Measurements from ENCODE around the gene MBOAT1.

MBOAT1 gene

DNA sequence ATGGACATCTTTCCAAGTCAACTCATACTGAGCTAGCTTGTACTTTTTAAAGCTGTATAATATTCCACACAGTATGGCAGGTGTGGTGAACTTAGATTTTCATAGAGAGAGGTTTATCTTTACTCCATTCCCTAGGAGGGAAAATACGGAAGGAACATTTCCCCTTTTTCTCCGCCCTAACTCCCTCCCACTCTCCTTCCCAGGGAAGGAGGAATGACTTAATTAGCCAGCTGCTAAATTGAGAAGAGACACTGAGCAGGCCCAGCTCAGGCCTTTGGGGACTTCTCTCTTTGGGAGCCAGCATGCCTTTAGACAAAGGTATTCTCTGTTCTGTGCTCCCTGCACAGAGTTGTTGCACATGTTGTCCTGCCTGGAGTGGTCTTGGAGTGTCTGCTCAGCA lies 46.1 kb downstream of the MBOAT1 start:
- TF ChIP-seq ZNF146 (tag by site-specific recombination; IDR thresholded peaks at IDR 0.05), result peak; percentile 41; the same call in 1 of the 2 replicates
- TF ChIP-seq, protein P1, sequence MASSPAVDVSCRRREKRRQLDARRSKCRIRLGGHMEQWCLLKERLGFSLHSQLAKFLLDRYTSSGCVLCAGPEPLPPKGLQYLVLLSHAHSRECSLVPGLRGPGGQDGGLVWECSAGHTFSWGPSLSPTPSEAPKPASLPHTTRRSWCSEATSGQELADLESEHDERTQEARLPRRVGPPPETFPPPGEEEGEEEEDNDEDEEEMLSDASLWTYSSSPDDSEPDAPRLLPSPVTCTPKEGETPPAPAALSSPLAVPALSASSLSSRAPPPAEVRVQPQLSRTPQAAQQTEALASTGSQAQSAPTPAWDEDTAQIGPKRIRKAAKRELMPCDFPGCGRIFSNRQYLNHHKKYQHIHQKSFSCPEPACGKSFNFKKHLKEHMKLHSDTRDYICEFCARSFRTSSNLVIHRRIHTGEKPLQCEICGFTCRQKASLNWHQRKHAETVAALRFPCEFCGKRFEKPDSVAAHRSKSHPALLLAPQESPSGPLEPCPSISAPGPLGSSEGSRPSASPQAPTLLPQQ (tag by site-specific recombination; IDR thresholded peaks at IDR 0.05), result no peak
- no peak for TF ChIP-seq ZNF658 (tag by site-specific recombination; IDR thresholded peaks at IDR 0.05)
- TF ChIP-seq, protein P2, sequence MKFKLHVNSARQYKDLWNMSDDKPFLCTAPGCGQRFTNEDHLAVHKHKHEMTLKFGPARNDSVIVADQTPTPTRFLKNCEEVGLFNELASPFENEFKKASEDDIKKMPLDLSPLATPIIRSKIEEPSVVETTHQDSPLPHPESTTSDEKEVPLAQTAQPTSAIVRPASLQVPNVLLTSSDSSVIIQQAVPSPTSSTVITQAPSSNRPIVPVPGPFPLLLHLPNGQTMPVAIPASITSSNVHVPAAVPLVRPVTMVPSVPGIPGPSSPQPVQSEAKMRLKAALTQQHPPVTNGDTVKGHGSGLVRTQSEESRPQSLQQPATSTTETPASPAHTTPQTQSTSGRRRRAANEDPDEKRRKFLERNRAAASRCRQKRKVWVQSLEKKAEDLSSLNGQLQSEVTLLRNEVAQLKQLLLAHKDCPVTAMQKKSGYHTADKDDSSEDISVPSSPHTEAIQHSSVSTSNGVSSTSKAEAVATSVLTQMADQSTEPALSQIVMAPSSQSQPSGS (tag by site-specific recombination; IDR thresholded peaks at IDR 0.05; ENCODE audit: low read depth), result no peak
- TF ChIP-seq, protein P3, sequence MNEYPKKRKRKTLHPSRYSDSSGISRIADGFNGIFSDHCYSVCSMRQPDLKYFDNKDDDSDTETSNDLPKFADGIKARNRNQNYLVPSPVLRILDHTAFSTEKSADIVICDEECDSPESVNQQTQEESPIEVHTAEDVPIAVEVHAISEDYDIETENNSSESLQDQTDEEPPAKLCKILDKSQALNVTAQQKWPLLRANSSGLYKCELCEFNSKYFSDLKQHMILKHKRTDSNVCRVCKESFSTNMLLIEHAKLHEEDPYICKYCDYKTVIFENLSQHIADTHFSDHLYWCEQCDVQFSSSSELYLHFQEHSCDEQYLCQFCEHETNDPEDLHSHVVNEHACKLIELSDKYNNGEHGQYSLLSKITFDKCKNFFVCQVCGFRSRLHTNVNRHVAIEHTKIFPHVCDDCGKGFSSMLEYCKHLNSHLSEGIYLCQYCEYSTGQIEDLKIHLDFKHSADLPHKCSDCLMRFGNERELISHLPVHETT (tag by site-specific recombination; IDR thresholded peaks at IDR 0.05), result no peak
- no peak for TF ChIP-seq IKZF3 (tag by site-specific recombination; IDR thresholded peaks at IDR 0.05)
- no peak for TF ChIP-seq ZNF416 (tag by site-specific recombination; IDR thresholded peaks at IDR 0.05)
- H3K9me3 ChIP-seq (ENCODE audit: control insufficient read depth, insufficient read depth, low read depth, low read length), result no peaks in the 10 kb centered on the region
- ChIA-PET CTCF (interaction anchor here (0.7 to 2.4 kb wide), 3 partner anchors 9 to 74 kb away, joined by 3 to 13 read pairs (median 10); no protein-coding TSS in a partner anchor), POLR2A (no interaction called here)
- H3K27ac ChIP-seq (ENCODE audit: extremely low read depth, low read depth, low read length), result no peak overlapping the region
- H3K4me3 ChIP-seq (ENCODE audit: low read depth, low read length), result no peak overlapping the region
- H3K36me3 ChIP-seq (ENCODE audit: control insufficient read depth in 2 of 2, insufficient read depth in 1 of 2, low read length in 2 of 2), result no peaks in the 10 kb centered on the region
- no peaks in the 10 kb centered on the region for H3K4me1 ChIP-seq (ENCODE audit: control insufficient read depth, insufficient read depth, low read length)

DNA sequence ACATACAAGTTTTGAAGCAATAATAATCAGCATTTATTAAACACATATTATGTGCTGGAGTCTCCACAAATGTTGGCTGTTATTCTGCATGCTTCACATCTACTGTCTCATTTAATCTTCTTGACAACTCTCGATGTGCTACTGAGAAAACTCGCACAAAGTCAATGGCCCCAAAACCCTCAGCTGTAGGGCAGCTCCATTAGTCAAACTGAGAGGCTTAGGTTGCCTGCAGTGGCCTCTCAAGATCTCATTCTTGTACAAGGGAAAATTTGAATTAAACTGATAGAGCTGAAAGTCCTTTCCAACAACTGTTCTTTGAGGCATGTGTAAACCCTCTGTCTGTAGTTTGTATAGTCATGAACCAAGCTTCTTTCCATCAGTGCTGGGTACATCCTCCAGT lies 49.8 kb downstream of the MBOAT1 start:
- ChIA-PET CTCF (interaction anchor here (0.5 kb wide), 1 partner anchor 949 kb away, joined by 4 read pairs; no protein-coding TSS in a partner anchor), POLR2A (no interaction called here)
- no peak overlapping the region for H3K27ac ChIP-seq (ENCODE audit: extremely low read depth, low read depth, low read length)
- H3K4me3 ChIP-seq (ENCODE audit: low read depth, low read length), result no peak overlapping the region
- no peak for TF ChIP-seq ZFP41 (tag by site-specific recombination; IDR thresholded peaks at IDR 0.05; ENCODE audit: borderline replicate concordance)
- TF ChIP-seq ZNF37A (tag by site-specific recombination; IDR thresholded peaks at IDR 0.05), result no peak
- H3K9me3 ChIP-seq (ENCODE audit: control insufficient read depth, insufficient read depth, low read depth, low read length), result no peaks in the 10 kb centered on the region
- H3K4me1 ChIP-seq (ENCODE audit: control insufficient read depth, insufficient read depth, low read length), result no peaks in the 10 kb centered on the region
- H3K36me3 ChIP-seq (ENCODE audit: control insufficient read depth in 2 of 2, insufficient read depth in 1 of 2, low read length in 2 of 2), result no peaks in the 10 kb centered on the region

DNA sequence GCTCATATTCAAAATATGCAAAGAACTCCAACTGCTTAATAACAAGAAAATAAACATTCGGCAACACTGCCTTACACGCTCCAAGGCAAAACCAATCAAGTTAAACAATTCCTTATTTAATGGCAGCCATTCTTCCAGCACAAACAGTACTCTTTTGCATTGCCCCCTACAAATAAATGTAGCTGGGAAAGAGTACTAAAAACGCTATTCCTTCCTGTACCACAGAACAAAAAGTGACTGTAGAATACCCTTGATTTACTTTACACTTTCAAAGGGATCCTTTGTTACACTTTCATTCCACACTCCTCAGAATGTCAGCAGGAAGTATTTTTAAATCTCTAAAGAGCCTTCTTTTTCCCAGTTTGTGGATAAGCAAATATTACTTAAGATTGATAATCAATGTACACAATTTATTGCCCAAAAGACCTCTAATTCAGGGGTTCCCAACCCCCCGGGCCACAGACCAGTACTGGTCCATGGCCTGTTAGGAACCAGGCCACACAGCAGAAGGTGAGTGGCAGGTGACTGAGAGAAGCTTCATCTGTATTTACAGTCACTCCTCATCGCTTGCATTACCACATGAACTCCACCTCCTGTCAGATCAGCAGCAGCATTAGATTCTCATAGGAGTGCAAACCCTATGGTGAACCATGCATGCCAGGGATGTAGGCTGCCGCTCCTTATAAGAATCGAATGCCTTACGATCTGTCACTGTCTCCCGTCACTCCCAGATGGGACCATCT lies 51.6 kb downstream of the MBOAT1 start:
- H3K9me3 ChIP-seq (ENCODE audit: control insufficient read depth, insufficient read depth, low read depth, low read length), result no peaks in the 10 kb centered on the region
- no peak overlapping the region for H3K27ac ChIP-seq (ENCODE audit: extremely low read depth, low read depth, low read length)
- no peaks in the 10 kb centered on the region for H3K36me3 ChIP-seq (ENCODE audit: control insufficient read depth in 2 of 2, insufficient read depth in 1 of 2, low read length in 2 of 2)
- ChIA-PET CTCF (interaction anchor here (0.5 to 1.4 kb wide), 2 partner anchors 34 to 56 kb away, joined by 3 to 4 read pairs; no protein-coding TSS in a partner anchor), POLR2A (interaction anchor here (0.5 kb wide), 1 partner anchor 42 kb away, joined by 3 read pairs; no protein-coding TSS in a partner anchor)
- TF ChIP-seq ZFHX2 (tag by site-specific recombination; conservative IDR thresholded peaks at IDR 0.05) (no peak), ZNF610 (tag by site-specific recombination; IDR thresholded peaks at IDR 0.05; ENCODE audit: borderline replicate concordance) (peak; percentile 98)
- no peak overlapping the region for H3K4me3 ChIP-seq (ENCODE audit: low read depth, low read length)
- no peaks in the 10 kb centered on the region for H3K4me1 ChIP-seq (ENCODE audit: control insufficient read depth, insufficient read depth, low read length)

Data from HEK293 (cell line).